NT2/D1 (cell line): ENCODE data around the gene TXN2.

Source experiments
- SUZ12 ChIP-seq: IDR thresholded peaks from 2 replicates; pipeline ENCODE4 v1.6.1; 2011; ENCODE audit not compliant: insufficient read length, insufficient read depth; ENCODE audit errors: extremely low read depth
- YY1 ChIP-seq: IDR thresholded peaks from 2 replicates; pipeline ENCODE4 v1.6.1; 2011; ENCODE audit not compliant: insufficient read length, insufficient read depth

- TF ChIP-seq YY1 (no peak), SUZ12 (no peak)
Observed at GRCh38 chr22:36419177-36419911, 62.1 kb downstream of the TXN2 start.
